Left ventricle myocardium superior (tissue), 1 donor: ENCODE measurements around the gene SUOX. TPM values are rescaled to one million over a fixed set of nuclear protein-coding genes. Genes with fewer than 3 reads are reported as not detected.
A peak's percentile ranks its signal among the peaks of the same experiment; 100 is the strongest.

Experiments
- ATAC-seq: fragments of 200-7000 bp; cut with Tn5 transposase; one replicate; pipeline ENCODE4 v1.9.1; 2020; ENCODE audit warnings: mild to moderate bottlenecking, moderate library complexity
- DNase-seq: peaks from one replicate; pipeline ENCODE4 v3.0.0-alpha.2; 2020
- intact Hi-C: fragments of 100-400 bp; cut with micrococcal nuclease; formaldehyde crosslinking; loops from one replicate; pipeline ENCODE4 v1.11.0; 2022
- long read RNA-seq: library from polyadenylated mRNA; unstranded; transcript quantifications from one replicate; pipeline ENCODE4 v2.0.0, GENCODE V29; 2021
- total RNA-seq: library from RNA; stranded (reverse); fragmentation: NEBNext Ultra II Directional; extraction: Animal tissue kit (Norgen Biotek cat#: 25700); gene quantifications from one replicate; pipeline ENCODE4 v1.2.1, GENCODE V29; 2021
- donor health status: DM: no; HTN: yes; CAD: no; lungs with severe emphysema.

SUOX gene
- total RNA-seq: 27.9 TPM
- long read RNA-seq, transcript SUOX-201 (5 exons, 2,364 nt): major isoform, 19 of 53 reads
- long read RNA-seq, transcript SUOX-204 (6 exons, 2,394 nt): minor isoform, 8 of 53 reads
- long read RNA-seq, transcript SUOX-202 (4 exons, 2,306 nt): minor isoform, 7 of 53 reads
- long read RNA-seq, partial matches to known transcripts: 2 of 53 reads
- long read RNA-seq, other reads (novel, unspliced or antisense): 14 of 53 reads

DNA sequence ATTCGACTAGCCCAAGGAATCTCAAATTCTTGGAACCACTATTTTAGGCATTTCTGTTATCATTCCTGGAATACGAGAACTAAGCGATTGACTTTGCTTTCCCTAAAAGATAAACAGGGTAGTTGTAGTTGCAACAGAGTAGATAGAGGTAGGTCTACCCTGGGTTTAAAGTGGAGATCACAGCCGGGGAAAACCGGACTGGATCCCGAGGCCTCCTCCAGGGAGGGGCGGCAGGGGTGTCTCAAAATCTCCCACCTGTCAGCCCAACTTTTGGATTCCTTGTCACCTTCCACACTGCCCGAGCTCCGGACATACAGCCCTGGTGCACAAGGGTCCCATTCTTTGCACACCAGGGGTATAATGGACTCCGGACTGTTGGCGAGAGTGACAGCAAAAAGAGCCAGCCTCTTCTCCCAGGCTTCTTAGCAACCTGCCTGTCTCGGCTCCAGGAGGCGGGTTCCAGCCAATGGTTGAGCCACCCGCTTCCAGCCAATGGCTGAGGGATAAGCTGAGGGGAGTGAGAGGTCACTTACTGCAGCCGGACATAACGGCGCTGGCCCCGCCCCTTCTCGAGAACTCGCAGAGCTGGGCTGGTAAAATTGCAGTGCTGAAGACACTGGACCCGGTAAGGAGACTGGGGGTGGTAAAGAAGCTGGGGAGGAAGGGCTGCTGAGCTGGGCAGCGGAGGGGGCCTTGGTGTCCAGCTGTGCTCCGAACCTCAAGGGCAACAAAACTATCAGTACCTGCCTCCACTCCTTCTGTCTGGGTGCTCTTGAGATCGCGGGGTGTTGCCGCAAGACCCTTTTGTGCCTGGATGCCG lies at the start of gene SUOX:
TSS of gene SUOX (plus strand) at position 562 of the 820 bp plus-strand sequence. CDS start 4,946 bp downstream, outside the sequence.
- DNase-seq (peak; percentile 97), ATAC-seq (peak; percentile 99)
- intact Hi-C loops: no loop called here

DNA sequence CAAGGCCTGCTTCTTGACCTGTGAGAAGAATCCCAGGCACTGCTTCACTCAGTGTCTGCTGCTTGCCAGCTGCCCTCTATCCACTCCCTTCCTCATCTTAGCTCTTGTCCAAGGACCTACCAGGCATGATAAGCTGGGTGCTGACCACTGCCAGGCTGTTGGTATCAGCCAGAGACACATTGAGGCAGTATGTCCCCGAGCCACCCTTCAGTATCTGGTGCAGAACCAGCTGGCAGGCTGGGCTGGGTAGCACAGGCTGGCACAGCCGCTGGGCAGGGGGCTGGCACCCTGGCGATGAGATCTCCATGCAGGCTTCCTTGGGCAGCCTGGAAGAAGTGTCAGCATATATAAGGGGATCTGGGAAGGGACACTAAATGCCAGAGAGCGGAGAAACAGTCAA lies 41.7 kb upstream of the SUOX start:
- intact Hi-C loops: no loop called here
- DNase-seq (no peak), ATAC-seq (peak; percentile 51)

DNA sequence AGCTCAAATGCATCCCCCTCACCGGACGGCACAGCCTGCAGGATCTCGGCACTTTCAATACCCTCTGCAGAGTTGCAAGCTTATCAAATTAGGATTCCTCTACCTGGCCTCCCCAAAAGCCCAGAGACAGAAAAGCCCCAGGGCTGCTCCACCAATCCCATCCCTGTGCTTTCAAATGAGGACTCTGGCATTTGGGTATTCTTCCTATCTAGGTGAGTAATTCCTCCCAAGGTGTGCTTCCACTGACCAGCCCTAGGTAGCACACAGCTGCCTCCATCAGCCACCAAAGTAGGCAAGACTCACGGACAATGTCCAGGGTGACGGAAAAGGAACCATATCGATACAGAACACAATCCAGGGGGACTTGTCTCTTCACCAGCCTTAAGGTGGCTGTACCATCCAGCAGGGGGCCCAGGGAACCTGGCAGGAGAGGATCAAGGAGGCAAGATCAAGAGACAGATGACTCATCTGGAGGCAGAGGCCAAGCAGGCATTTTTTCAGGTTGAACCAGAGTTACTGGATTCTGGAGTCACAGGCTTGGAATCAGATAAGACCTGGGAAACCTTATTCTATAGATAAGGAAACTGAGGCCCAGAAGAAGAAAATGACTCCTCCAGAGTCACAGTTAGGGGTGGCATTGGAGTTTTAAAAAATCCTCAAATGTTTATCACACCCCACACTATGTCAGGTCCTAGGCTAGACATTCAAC lies 41.1 kb upstream of the SUOX start:
- ATAC-seq: no peak
- no peak for DNase-seq
- intact Hi-C loops: no loop called here

DNA sequence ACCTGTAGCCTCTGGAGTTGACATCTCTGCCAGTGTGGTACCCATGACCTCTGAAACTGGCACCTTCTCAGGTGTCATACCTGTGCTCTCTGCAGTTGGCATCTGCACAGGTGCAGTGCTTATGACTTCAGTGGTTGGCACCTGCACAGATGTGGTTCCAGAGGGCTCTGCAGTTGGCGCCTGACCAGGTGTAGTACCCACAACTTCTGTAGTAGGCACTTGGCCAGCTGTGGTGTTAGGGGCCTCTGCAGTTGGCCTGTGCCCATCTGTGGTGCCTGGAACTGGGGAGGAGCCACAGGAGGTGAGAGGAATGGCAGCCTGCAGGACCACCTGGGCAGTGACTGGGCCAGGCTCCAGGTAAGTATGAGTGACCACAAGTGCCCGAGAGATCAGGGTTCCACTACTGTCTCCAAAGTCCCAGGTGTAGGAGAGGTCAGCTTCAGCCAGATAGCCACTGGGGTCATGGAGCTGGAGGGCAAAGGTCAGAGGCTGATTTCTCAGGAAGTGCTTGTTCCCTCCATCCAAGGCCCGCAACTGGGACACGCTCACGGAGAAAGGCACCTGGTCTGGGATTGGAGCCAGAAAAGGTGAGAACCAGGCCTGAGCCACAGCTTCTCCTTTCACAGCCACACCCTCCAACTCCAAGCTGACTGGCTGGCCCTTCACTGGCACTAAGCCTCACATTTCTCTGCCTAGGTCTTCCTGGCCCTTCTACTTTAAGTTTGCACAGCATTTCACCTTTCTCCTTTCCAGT lies 39.8 kb upstream of the SUOX start:
- intact Hi-C loops: no loop called here
- ATAC-seq (no peak), DNase-seq (no peak)

DNA sequence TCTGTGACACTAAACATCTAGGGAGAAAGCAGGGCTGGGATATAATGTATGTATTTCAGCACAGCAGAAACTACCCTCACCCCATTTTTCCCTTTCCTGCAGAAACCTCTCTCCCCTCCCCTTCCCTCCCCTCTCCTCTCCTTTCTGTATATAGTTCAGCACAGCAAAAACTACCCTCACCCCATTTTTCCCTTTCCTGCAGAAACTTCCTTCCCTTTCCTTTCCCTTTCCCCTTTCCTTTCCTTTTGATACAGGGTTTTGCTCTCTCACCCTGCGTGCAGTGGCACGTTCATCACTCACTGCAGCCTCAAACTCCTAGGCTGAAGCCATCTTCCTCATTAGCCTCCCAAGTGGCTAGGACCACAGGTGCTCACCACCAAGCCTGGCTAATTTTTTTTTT lies 33.3 kb upstream of the SUOX start:
- ATAC-seq: no peak
- intact Hi-C loops: no loop called here

DNA sequence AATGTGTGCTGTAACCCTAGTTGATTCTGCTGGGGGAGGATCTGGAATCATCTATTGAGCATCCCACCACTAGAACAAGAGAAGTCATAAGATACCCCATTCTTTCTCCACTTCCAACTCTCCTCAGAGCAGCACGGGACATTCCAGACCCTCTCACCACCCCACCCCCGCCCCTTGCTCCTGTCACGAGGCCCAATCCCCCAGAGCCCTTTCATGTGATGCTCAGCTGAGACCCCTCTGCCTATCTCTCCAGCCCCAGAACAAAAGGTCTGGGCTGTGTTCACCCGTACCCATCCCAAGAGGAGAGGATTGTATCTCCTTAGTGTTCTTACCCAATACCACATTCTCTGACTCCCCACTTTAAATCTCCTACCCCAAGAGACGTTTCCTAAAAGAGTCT lies 31.8 kb upstream of the SUOX start:
- intact Hi-C loops: no loop called here
- ATAC-seq (no peak), DNase-seq (no peak)

More for the DNA sequence above, 33.3 kb upstream of the SUOX start:
- no peak for DNase-seq

DNA sequence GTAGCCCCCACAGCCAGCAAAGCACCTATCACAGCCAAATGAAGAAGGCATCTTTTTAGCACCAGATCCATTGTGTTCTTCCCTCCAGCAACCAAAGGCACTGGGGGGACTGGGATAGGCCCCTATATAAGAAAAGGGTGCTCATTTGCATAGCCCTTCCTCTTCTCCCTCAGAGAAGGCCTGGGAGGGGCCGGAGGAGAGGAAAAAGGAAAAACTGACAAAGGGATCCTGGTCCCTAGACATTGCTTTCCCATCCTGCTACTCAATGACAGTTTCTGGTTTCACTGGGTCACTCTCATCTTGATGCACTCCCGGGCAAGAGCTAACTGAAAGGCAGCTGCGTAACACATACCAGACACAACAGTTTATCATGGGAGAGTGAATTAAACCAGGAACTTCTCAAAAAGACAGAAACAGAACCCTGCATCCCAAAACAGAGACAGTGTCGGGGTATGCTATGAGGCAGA lies 31.1 kb upstream of the SUOX start, which contains the start of gene PMEL:
TSS of gene PMEL (minus strand) at position 102 of the 467 bp plus-strand sequence. CDS start at position 71, 31 bp downstream.
- intact Hi-C loops: no loop called here
- peak; percentile 17 for ATAC-seq
- no peak for DNase-seq

DNA sequence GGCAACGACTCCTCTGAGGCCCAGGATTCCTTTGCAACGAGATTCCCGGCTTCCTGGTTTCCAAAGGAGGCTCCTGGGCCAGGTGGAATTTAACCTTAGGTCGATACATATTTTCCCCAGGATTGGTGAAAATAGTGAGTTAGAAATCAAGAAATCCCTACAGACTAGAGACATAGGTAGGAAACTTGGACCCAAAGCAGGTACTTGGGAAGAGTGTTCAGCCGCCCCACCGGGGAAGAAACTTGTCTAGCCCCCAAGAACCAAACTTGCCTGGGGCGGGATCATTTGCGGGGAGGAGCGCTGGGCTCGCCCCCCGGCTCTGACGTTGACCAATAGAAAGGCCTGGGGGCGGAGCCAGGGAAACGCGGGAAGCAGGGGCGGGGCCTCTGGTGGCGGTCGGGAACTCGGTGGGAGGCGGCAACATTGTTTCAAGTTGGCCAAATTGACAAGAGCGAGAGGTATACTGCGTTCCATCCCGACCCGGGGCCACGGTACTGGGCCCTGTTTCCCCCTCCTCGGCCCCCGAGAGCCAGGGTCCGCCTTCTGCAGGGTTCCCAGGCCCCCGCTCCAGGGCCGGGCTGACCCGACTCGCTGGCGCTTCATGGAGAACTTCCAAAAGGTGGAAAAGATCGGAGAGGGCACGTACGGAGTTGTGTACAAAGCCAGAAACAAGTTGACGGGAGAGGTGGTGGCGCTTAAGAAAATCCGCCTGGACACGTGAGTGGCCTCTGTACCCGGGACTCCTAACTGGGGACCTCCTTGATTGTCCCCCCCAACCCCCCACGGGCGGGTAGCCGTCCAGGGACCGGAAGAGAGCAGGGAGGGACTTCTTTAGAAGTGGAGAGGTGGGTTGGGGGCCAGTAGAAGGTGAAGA lies 30.4 kb upstream of the SUOX start, which contains the start of gene CDK2:
TSS of gene CDK2 (plus strand) at position 423 of the 874 bp plus-strand sequence. CDS start at position 602, 179 bp downstream.
- intact Hi-C loops: no loop called here

DNA sequence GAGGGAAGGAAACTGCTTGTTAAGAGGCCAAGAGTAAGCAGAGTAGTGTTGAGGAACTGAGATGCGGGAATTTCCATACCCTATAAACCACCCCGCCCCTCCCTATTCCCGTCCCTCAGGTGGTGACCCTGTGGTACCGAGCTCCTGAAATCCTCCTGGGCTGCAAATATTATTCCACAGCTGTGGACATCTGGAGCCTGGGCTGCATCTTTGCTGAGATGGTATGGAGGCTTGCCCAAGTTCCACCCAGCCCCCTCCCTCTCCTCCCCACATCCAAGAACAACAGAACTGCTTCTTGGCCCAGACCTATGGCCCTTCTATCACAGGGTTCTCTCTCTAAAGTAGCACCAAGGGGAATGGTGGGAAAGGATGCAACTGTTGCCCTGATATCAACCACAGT lies 27.7 kb upstream of the SUOX start:
- ATAC-seq (no peak), DNase-seq (no peak)
- intact Hi-C loops: no loop called here

More for the DNA sequence above, 30.4 kb upstream of the SUOX start, which contains the start of gene CDK2:
- DNase-seq (peak; percentile 97), ATAC-seq (peak; percentile 97)

DNA sequence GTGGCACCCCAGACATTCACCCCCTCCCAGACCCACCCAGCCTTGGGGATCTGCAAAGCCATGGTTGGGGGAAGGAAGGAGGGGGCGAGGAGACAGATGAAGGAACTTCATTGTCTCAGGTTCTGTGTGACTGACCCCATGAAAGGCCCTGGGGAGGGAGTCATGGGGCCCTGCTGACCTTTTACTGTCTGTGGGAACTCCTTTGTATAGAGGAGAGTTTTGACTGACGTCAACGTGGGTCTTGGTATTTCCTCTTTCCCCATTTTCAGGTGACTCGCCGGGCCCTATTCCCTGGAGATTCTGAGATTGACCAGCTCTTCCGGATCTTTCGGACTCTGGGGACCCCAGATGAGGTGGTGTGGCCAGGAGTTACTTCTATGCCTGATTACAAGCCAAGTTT lies 26.3 kb upstream of the SUOX start:
- ATAC-seq (no peak), DNase-seq (no peak)
- intact Hi-C loops: no loop called here

DNA sequence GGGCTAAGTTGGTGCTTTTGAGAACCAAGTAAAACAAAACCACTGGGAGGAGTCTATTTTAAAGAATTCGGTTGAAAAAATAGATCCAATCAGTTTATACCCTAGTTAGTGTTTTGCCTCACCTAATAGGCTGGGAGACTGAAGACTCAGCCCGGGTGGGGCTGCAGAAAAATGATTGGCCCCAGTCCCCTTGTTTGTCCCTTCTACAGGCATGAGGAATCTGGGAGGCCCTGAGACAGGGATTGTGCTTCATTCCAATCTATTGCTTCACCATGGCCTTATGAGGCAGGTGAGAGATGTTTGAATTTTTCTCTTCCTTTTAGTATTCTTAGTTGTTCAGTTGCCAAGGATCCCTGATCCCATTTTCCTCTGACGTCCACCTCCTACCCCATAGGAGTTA lies 25.0 kb upstream of the SUOX start:
- intact Hi-C loops: no loop called here
- ATAC-seq: no peak

DNA sequence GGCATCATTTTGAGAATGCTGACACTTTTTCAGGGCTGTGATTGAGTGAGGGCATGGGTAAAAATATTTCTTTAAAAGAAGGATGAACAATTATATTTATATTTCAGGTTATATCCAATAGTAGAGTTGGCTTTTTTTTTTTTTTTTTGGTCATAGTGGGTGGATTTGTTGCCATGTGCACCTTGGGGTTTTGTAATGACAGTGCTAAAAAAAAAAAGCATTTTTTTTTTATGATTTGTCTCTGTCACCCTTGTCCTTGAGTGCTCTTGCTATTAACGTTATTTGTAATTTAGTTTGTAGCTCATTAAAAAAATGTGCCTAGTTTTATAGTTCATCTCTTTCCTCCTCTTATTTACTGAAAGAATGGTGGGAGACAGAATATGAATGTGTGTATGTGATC lies 24.6 kb upstream of the SUOX start:
- intact Hi-C loops: no loop called here
- no peak for ATAC-seq
- no peak for DNase-seq

More for the DNA sequence above, 25.0 kb upstream of the SUOX start:
- DNase-seq: no peak

DNA sequence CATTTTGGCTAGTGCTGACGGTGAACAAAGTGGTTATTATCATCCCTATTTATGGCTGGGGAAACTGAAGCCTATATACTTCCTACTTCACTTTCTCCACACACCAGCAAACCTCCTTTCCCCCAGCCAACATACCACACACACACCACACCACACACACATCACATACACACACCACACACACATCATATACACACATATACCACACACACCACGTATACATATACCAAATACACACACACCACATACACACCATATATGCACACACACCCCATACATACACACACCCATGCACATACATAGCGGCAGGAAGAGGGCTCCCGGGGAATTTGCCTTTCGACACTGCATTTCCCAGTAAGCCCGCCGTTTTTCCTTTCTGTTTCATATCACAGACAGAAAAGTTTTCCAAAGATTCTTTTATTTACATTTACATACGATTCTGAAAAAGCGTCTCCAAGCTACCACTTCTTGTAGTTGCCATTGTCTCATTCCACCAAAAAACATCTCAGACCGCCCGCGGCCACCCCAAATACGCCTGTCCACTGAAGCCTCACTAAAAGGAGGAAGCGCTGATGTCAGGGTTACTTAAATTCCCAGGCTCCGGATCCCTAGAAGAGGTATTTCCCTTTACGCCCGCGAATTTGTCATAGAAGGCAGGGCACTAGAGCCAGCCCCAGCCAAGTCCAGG lies 24.0 kb upstream of the SUOX start:
- no peak for DNase-seq
- intact Hi-C loops: no loop called here
- ATAC-seq: peak; percentile 1

DNA sequence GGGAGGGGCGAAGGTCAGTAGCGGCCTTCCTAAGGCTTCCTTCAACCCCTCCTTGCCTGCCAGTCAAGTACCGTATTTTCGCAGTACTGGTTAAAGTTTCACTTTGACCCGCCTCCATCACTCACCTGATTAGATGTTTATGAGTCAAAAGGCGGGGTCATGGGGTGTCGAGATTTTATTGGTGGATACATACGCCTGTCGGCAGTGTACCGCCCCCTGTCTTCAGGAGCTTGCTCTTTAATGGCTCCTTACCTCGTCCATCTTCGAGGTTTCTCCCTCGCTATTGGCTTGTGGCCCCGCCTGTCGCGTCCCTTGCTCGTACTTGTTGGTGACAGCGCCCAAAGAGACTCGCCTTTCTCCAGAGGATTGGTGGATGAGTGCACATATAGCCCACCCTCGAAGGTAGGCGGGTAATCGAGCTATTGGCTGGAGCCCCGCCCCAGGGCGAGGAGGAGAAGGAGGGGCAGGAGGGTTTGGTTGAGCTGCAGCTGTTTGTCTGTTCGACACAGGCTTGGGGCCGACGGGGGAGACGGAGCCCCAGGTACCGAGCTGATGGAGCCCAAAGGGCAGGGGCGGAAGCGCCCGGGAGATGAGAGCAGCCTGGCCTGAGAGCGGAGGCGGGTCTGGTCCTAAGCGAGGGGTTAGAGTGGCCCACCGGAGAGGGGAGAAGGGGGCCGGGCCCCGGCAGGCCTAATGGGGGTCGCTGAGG lies 23.3 kb upstream of the SUOX start, which contains the start of gene RAB5B:
TSS of gene RAB5B (plus strand) at position 480 of the 709 bp plus-strand sequence. CDS start 12,883 bp downstream, outside the sequence.
- intact Hi-C loops: no loop called here
- ATAC-seq: peak; percentile 93

DNA sequence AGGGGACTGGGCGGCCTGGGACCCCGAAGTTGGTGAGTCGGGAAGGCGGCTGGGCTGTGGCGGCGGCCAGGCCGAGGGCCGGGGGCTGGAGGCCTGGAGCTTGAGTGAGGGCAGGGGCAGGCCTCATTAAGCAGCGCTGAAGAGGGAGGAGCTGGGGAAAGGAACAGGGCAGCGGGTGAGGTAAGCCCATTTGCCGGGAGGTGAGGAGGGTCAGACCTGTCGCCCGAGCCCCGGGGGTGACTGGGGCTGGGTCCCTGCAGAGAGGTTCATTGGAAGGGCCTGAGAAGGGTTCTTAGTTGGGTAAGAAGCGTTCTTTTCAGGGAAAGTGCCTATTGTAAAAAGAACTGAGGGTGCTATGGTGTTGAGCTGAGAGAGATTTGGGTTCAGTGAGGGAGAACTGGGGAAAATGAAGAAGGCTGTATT lies 22.8 kb upstream of the SUOX start:
- intact Hi-C loops: no loop called here
- ATAC-seq: peak; percentile 52
- DNase-seq: no peak

More for the DNA sequence above, 23.3 kb upstream of the SUOX start, which contains the start of gene RAB5B:
- DNase-seq: peak; percentile 99

DNA sequence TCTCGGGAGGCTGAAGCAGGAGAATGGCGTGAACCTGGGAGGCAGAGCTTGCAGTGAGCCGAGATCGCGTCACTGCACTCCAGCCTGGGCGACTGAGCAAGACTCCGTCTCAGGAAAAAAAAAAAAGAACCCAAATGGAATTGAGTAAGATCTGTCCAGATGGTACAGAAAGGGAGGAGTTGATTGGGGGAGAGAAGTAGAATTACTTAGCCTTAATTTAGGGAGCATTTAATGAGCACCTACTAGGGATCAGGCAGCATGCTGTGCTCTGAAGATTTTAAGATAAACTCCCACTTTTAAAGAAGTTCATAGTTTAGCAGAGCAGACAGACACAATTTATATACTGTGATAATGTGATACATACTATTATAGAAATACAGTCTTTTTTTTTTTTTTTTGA lies 18.7 kb upstream of the SUOX start:
- intact Hi-C loops: no loop called here
- no peak for ATAC-seq
- no peak for DNase-seq

DNA sequence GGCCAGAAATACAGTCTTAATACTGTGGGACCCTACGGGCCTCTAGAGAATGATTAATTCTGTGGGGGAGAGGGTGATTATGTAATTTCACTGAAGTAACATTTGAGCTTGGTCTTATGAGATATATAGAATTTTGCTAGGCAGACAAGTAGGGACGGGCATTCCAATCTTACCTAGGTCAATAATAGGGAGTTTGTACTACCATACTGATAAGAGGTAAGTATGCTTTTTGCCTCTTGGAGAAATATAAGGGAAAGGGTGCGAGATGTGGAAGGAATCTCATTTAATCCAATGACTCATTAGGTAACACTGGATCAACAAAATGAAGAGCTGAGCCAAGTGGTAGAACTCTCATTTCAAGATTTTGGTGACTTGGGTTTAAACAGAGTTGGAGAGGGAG lies 18.0 kb upstream of the SUOX start:
- DNase-seq (no peak), ATAC-seq (no peak)
- intact Hi-C loops: no loop called here
